GM18505 (cell line): ENCODE data around the gene PAQR7.

Experiments used
- ATAC-seq: cut with Tn5 transposase; IDR thresholded peaks from one replicate; pipeline ENCODE4 v1.9.1; 2021; ENCODE audit not compliant: unreplicated experiment
- POLR2A ChIP-seq: IDR thresholded peaks from 4 replicates; pipeline ENCODE4 v1.6.1; 2011; ENCODE audit warnings: borderline replicate concordance; ENCODE audit not compliant: insufficient read depth, insufficient read length; ENCODE audit errors: extremely low read depth

PAQR7 gene

GRCh38 chr1:25819491-25820246, 55.8 kb downstream of the PAQR7 start, which contains the start of gene MTFR1L:
Gene MTFR1L (plus strand): TSS chr1:25819954. CDS start chr1:25823105, 3,151 bp downstream.
- peak; percentile 87 for TF ChIP-seq POLR2A
- ATAC-seq, result peak; percentile 85

GRCh38 chr1:25818569-25818968, 56.9 kb downstream of the PAQR7 start:
- no peak for ATAC-seq
- TF ChIP-seq POLR2A, result no peak

GRCh38 chr1:25817840-25818501, 57.5 kb downstream of the PAQR7 start:
- TF ChIP-seq POLR2A, result no peak
- ATAC-seq, result no peak

GRCh38 chr1:25816112-25816718, 59.3 kb downstream of the PAQR7 start:
- no peak for TF ChIP-seq POLR2A
- ATAC-seq, result no peak

GRCh38 chr1:25815208-25816111, 60.0 kb downstream of the PAQR7 start:
- ATAC-seq, result no peak
- no peak for TF ChIP-seq POLR2A

- no peak for ATAC-seq
- no peak for TF ChIP-seq POLR2A
Measured at GRCh38 chr1:25814549-25815087, 60.9 kb downstream of the PAQR7 start.

GRCh38 chr1:25813734-25814471, 61.6 kb downstream of the PAQR7 start:
- ATAC-seq, result no peak

GRCh38 chr1:25813071-25813733, 62.3 kb downstream of the PAQR7 start:
- no peak for TF ChIP-seq POLR2A
- ATAC-seq, result no peak

More at GRCh38 chr1:25813734-25814471, 61.6 kb downstream of the PAQR7 start:
- TF ChIP-seq POLR2A, result no peak
